H1 (cell line): ENCODE results near the gene RERE. TPM values are rescaled to one million over a fixed set of nuclear protein-coding genes. Genes with fewer than 3 reads are reported as not detected.

Experiments
- CTCF ChIA-PET: fragments of 300-600 bp; sonication (Branson Sonifier 250); formaldehyde crosslinking; loops from one replicate; lab custom pipeline; 2021; ENCODE audit not compliant: partially characterized antibody; lab: Charles Lee
- POLR2A ChIA-PET: fragments of 300-600 bp; sonication (Branson Sonifier 250); formaldehyde crosslinking; loops from one replicate; lab custom pipeline; 2021; ENCODE audit warnings: inconsistent platforms; ENCODE audit not compliant: partially characterized antibody; lab: Charles Lee
- DNase-seq, 2 experiments: peaks; one replicate each; pipeline versions ENCODE4 v3.0.0 to v3.0.0-alpha.2; 2010 to 2022; ENCODE audit warnings: low spot score in 2 of 2, low read depth in 1 of 2, mixed read lengths in 1 of 2
- FAIRE-seq: peaks from 2 replicates; lab custom pipeline; 2011; peaks lifted over from hg19 to GRCh38; lab: Jason Lieb, UNC
- H2AFZ ChIP-seq: 2 replicates; pipeline ENCODE4 v1.8.1; 2012; ENCODE audit warnings: low read length, inconsistent platforms
- H2AK5ac ChIP-seq: 2 replicates; pipeline ENCODE4 v1.6.1; 2013; ENCODE audit warnings: low read depth, low read length
- H2BK120ac ChIP-seq: replicated peaks from 2 replicates; pipeline ENCODE3; 2013; ENCODE audit warnings: low read depth, low read length, inconsistent platforms
- H2BK12ac ChIP-seq: 2 replicates; pipeline ENCODE4 v1.6.1; 2013; ENCODE audit warnings: low read depth, low read length
- H2BK15ac ChIP-seq: 2 replicates; pipeline ENCODE4 v1.6.1; 2013; ENCODE audit warnings: low read length
- H2BK20ac ChIP-seq: 2 replicates; pipeline ENCODE4 v1.6.1; 2013; ENCODE audit warnings: low read length
- H2BK5ac ChIP-seq: 2 replicates; pipeline ENCODE4 v1.6.1; 2013; ENCODE audit warnings: low read depth, low read length
- H3K14ac ChIP-seq: 2 replicates; pipeline ENCODE4 v1.6.1; 2013; ENCODE audit warnings: inconsistent platforms; ENCODE audit not compliant: insufficient read length
- H3K18ac ChIP-seq: 2 replicates; pipeline ENCODE4 v1.6.1; 2013; ENCODE audit warnings: low read length; ENCODE audit errors: extremely low read depth
- H3K23ac ChIP-seq: 2 replicates; pipeline ENCODE4 v1.6.1; 2013; ENCODE audit warnings: inconsistent platforms; ENCODE audit not compliant: insufficient read length
- H3K23me2 ChIP-seq: 2 replicates; pipeline ENCODE4 v1.6.1; 2013; ENCODE audit warnings: low read depth, low read length
- H3K27ac ChIP-seq: 2 replicates; pipeline ENCODE4 v1.6.1; 2011; ENCODE audit warnings: low read depth, low read length, inconsistent platforms
- H3K27me3 ChIP-seq, 4 experiments: replicated peaks in 1 of 4; 1 replicate in 1 of 4; 2 replicates in 3 of 4; pipeline versions ENCODE4 v1.6.1 to v1.8.1; 2011 to 2013; ENCODE audit warnings: low read length in 3 of 4, mild to moderate bottlenecking in 3 of 4, inconsistent platforms in 2 of 4, mixed read lengths in 2 of 4, moderate library complexity in 1 of 4; ENCODE audit not compliant: control insufficient read depth in 3 of 4, insufficient read depth in 3 of 4; ENCODE audit errors: extremely low read depth in 1 of 4
- H3K36me3 ChIP-seq, 4 experiments: 2 replicates each; pipeline versions ENCODE4 v1.6.1 to v1.8.1; 2011 to 2013; ENCODE audit warnings: mild to moderate bottlenecking in 4 of 4, low read length in 3 of 4, moderate library complexity in 2 of 4, control low read depth in 1 of 4, inconsistent platforms in 1 of 4; ENCODE audit not compliant: insufficient read depth in 4 of 4, control insufficient read depth in 2 of 4
- H3K4ac ChIP-seq: replicated peaks from 2 replicates; pipeline ENCODE3; 2013; ENCODE audit warnings: low read length, low read depth, mixed read lengths, inconsistent platforms; ENCODE audit not compliant: insufficient read length
- H3K4me1 ChIP-seq, 4 experiments: replicated peaks in 1 of 4; 1 replicate in 1 of 4; 2 replicates in 3 of 4; pipeline versions ENCODE4 v1.6.1 to v1.8.1; 2011 to 2013; ENCODE audit warnings: low read length in 3 of 4, inconsistent platforms in 2 of 4, mixed read lengths in 1 of 4; ENCODE audit not compliant: insufficient read depth in 4 of 4, control insufficient read depth in 3 of 4
- H3K4me2 ChIP-seq, 2 experiments: 2 replicates each; pipeline versions ENCODE4 v1.6.1 to v1.8.1; 2011 to 2013; ENCODE audit warnings: low read depth in 2 of 2, low read length in 2 of 2, control low read depth in 1 of 2, inconsistent platforms in 1 of 2, mild to moderate bottlenecking in 1 of 2; ENCODE audit not compliant: insufficient read depth in 1 of 2
- H3K4me3 ChIP-seq, 4 experiments: fragments of 200-600, 300-600 bp in 1 of 4; sonication (generic), shearing (Covaris generic), sonication (Bioruptor Twin) in 1 of 4; 2 replicates each; pipeline versions ENCODE4 v1.5.1 to v1.8.1; 2011 to 2016; ENCODE audit warnings: low read length in 4 of 4, low read depth in 3 of 4, control low read depth in 2 of 4, inconsistent platforms in 2 of 4, mild to moderate bottlenecking in 2 of 4, mixed read lengths in 1 of 4, moderate library complexity in 1 of 4; ENCODE audit not compliant: insufficient read depth in 2 of 4; ENCODE audit errors: extremely low read depth in 1 of 4
- H3K56ac ChIP-seq: replicated peaks from 2 replicates; pipeline ENCODE3; 2013; ENCODE audit warnings: low read depth, mild to moderate bottlenecking, mixed read lengths, low read length, inconsistent platforms; ENCODE audit not compliant: insufficient read length
- H3K79me1 ChIP-seq: 2 replicates; pipeline ENCODE4 v1.6.1; 2013; ENCODE audit warnings: low read depth, low read length, control low read depth
- H3K79me2 ChIP-seq, 2 experiments: 2 replicates each; pipeline versions ENCODE4 v1.6.1 to v1.8.1; 2012 to 2013; ENCODE audit warnings: low read length in 2 of 2, mild to moderate bottlenecking in 2 of 2, inconsistent platforms in 1 of 2; ENCODE audit not compliant: insufficient read depth in 2 of 2, control insufficient read depth in 1 of 2
- H3K9ac ChIP-seq, 4 experiments: replicated peaks in 1 of 4; 1 replicate in 1 of 4; 2 replicates in 3 of 4; pipeline versions ENCODE4 v1.6.1 to v1.8.1; 2011 to 2013; ENCODE audit warnings: low read depth in 3 of 4, low read length in 3 of 4, control low read depth in 2 of 4, mild to moderate bottlenecking in 2 of 4, moderate library complexity in 2 of 4, inconsistent platforms in 1 of 4; ENCODE audit errors: extremely low read depth in 1 of 4
- H3K9me3 ChIP-seq, 2 experiments: 2 replicates each; pipeline versions ENCODE4 v1.6.1 to v1.8.1; 2012 to 2013; ENCODE audit warnings: mild to moderate bottlenecking in 2 of 2, moderate library complexity in 2 of 2, control low read depth in 1 of 2, inconsistent platforms in 1 of 2, low read depth in 1 of 2, low read length in 1 of 2, mixed read lengths in 1 of 2; ENCODE audit not compliant: insufficient read depth in 2 of 2
- H4K20me1 ChIP-seq, 2 experiments: replicated peaks in 1 of 2; 2 replicates each; pipeline versions ENCODE3 to v1.8.1; 2011 to 2013; ENCODE audit warnings: inconsistent platforms in 2 of 2, low read length in 2 of 2, mild to moderate bottlenecking in 1 of 2; ENCODE audit not compliant: insufficient read depth in 2 of 2, control insufficient read depth in 1 of 2
- H4K5ac ChIP-seq: 2 replicates; pipeline ENCODE4 v1.6.1; 2013; ENCODE audit warnings: low read length, low read depth, mixed read lengths, inconsistent platforms; ENCODE audit not compliant: insufficient read length
- H4K8ac ChIP-seq: 2 replicates; pipeline ENCODE4 v1.8.0; 2013; ENCODE audit warnings: mild to moderate bottlenecking, moderate library complexity, low read length, inconsistent platforms; ENCODE audit not compliant: insufficient read depth; ENCODE audit errors: extremely low read depth
- H4K91ac ChIP-seq: replicated peaks from 2 replicates; pipeline ENCODE3; 2013; ENCODE audit warnings: low read length, mixed read lengths, inconsistent platforms; ENCODE audit not compliant: insufficient read length
- CBX8 ChIP-seq: fragments of 300-800, 300-1000 bp; sonication (generic); IDR thresholded peaks from 2 replicates; pipeline ENCODE4 v1.7.1; 2016; ENCODE audit warnings: low read depth, low read length, borderline replicate concordance
- CEBPB ChIP-seq: IDR thresholded peaks from 2 replicates; pipeline ENCODE4 v1.6.1; 2012; ENCODE audit warnings: low read depth, low read length
- PHF8 ChIP-seq: fragments of 200-600 bp; sonication (generic); conservative IDR thresholded peaks from 2 replicates; pipeline ENCODE4 v1.7.1; 2012; ENCODE audit warnings: low read depth, mild to moderate bottlenecking, inconsistent platforms, low read length, moderate library complexity
- ZNF274 ChIP-seq: IDR thresholded peaks from 2 replicates; pipeline ENCODE4 v1.7.0; 2012; ENCODE audit warnings: low read length, borderline replicate concordance; ENCODE audit errors: extremely low read depth
- WGBS, 2 experiments: shearing (Covaris generic) in 1 of 2; methylation state at CpG; one replicate each; pipeline versions ENCODE4 v1.1.6 to v1.1.7; 2013 to 2015; ENCODE audit warnings: low lambda C conversion rate in 2 of 2, mixed read lengths in 2 of 2, inconsistent platforms in 1 of 2, low coverage in 1 of 2, missing lambda C conversion rate in 1 of 2; ENCODE audit not compliant: insufficient replicate concordance in 2 of 2, insufficient coverage in 1 of 2, insufficient read length in 1 of 2; ENCODE audit errors: extremely low coverage in 1 of 2, missing lambda C conversion rate in 1 of 2; 5-methylcytosine and 5-hydroxymethylcytosine counted together
- polyA plus RNA-seq, 7 experiments: library from polyadenylated mRNA; depleted of rRNA in 3 of 7; stranded (reverse) in 5 of 7; unstranded in 2 of 7; fragments of >200 nt in 5 of 7; fragments of 200-250 nt in 2 of 7; gene quantifications; 1 replicate in 5 of 7; 2 replicates in 1 of 7; 4 replicates in 1 of 7; pipeline versions ENCODE4 v1.2.1 to v1.2.3, GENCODE V29; 2011 to 2013; ENCODE audit warnings: missing spikeins in 2 of 7, mixed read lengths in 2 of 7
- total RNA-seq: library from RNA; stranded (reverse); fragmentation: NEBNext Ultra II Directional; extraction: Animal tissue kit (Norgen Biotek cat#: 25700); gene quantifications from 2 replicates; pipeline ENCODE4 v1.2.1, GENCODE V29; 2021

The RERE gene
- total and polyA plus RNA-seq, 2 of the 8 experiments (the other 6 are each of a cell fraction or from before 2014, with no cell fraction given) = 15.3 to 142 TPM

DNA sequence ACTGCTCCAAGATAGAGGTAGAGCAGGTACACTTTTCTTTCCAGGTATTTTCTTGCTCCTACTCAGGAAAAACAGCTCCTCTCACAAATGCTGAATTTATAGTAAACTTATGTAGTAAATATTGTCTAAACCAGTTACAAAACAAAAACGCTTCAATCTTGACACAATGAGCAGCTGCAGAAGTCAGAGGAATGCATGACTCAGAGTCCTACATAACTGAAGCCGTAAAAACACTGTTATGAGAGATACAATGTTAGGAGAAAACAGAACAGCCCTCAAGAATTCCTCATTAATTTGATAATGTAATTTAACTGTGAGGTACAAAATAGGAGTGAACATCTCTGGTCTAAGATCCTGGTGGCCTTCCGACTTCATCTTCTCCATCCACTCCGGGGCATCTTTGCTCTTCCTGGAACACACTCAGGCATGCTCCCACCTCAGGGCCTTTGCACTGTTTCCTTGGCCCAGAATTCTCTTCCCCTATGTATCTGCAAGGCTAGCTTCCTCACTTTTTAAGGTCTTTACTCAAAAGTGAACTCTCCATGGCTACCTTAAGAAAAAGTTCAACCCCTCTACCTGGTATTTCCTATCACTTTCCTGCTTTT lies 361.0 kb downstream of the RERE start:
- CTCF ChIA-PET = interaction anchor here (1.0 to 4.1 kb wide), 5 partner anchors 12 to 271 kb away, joined by 3 to 27 read pairs (median 3); no protein-coding TSS in a partner anchor
- POLR2A ChIA-PET = no interaction called here
- no peak overlapping the region for H3K4me2 ChIP-seq
- H3K23ac ChIP-seq = no peak overlapping the region
- no peak overlapping the region for H2BK15ac ChIP-seq
- no peak overlapping the region for H4K8ac ChIP-seq
- H3K36me3 ChIP-seq = peaks cover 0 to 5% (median 0%) of the 10 kb centered on the region in 4 experiments; a peak in 2 of 8 replicates
- H2BK20ac ChIP-seq = no peak overlapping the region
- no peak overlapping the region for H3K4ac ChIP-seq
- no peak for FAIRE-seq
- TF ChIP-seq CEBPB (no peak), CBX8 (no peak), PHF8 (no peak), ZNF274 (no peak)
- no peak overlapping the region for H3K9ac ChIP-seq
- H4K91ac ChIP-seq = no peak overlapping the region
- no peak overlapping the region for H3K18ac ChIP-seq
- H3K14ac ChIP-seq = no peak overlapping the region
- no peak overlapping the region for H3K4me3 ChIP-seq
- 88% methylated on average over 4 of the region's 4 CpGs; no CpG with 5 or more reads in 1 of the 2 experiments for WGBS, 2 experiments
- H3K56ac ChIP-seq = no peak overlapping the region
- H4K5ac ChIP-seq = no peak overlapping the region
- no peak overlapping the region for H2BK120ac ChIP-seq
- H3K27me3 ChIP-seq = no peaks in the 10 kb centered on the region
- no peak overlapping the region for H2BK5ac ChIP-seq
- H4K20me1 ChIP-seq = no peaks in the 10 kb centered on the region
- no peaks in the 10 kb centered on the region for H3K9me3 ChIP-seq
- DNase-seq = no peak
- no peak overlapping the region for H2AFZ ChIP-seq
- H2BK12ac ChIP-seq = no peak overlapping the region
- peaks cover 3 to 22% (median 17%) of the 10 kb centered on the region in 4 experiments; a peak in 6 of 7 replicates for H3K4me1 ChIP-seq
- no peak overlapping the region for H3K27ac ChIP-seq
- H3K23me2 ChIP-seq = no peaks in the 10 kb centered on the region
- no peak overlapping the region for H2AK5ac ChIP-seq
- H3K79me2 ChIP-seq = peaks cover 0 to 58% of the 10 kb centered on the region in 2 experiments; a peak in 3 of 4 replicates
- H3K79me1 ChIP-seq = 0 out of 2 replicates have a peak, but pooled peaks cover 3% of the 10 kb centered on the region
